SK-N-SH (cell line): ENCODE measurements around the gene COBL. TPM values are rescaled to one million over a fixed set of nuclear protein-coding genes. Genes with fewer than 3 reads are reported as not detected.

Experiments used
- CTCF ChIA-PET: fragments of 300-600, 350-600 bp; formaldehyde crosslinking; extraction: SDS; loops from one replicate; lab custom pipeline; 2021; lab: Yijun Ruan, JAX
- POLR2A ChIA-PET: fragments of 350-600 bp; sonication (Branson Sonifier 250); formaldehyde crosslinking; extraction: SDS; loops from one replicate; lab custom pipeline; 2020; ENCODE audit warnings: antibody characterized with exemption, inconsistent platforms; lab: Yijun Ruan, JAX
- DNase-seq: peaks from one replicate; pipeline ENCODE4 v3.0.0; 2012
- H2AFZ ChIP-seq: fragments of 200-600 bp; sonication (generic); 2 replicates; pipeline ENCODE4 v1.8.1; 2016; ENCODE audit warnings: antibody characterized with exemption, mild to moderate bottlenecking, low read depth
- H3F3A ChIP-seq: fragments of 200-600 bp; sonication (generic); replicated peaks from 2 replicates; pipeline ENCODE3; 2016; ENCODE audit warnings: antibody characterized with exemption, mild to moderate bottlenecking; ENCODE audit not compliant: insufficient read depth
- H3K27ac ChIP-seq, 2 experiments: fragments of 200-500 bp in 1 of 2; fragments of 200-600 bp in 1 of 2; sonication (Bioruptor generic) in 1 of 2; sonication (generic), shearing (Covaris generic) in 1 of 2; 2 replicates each; pipeline versions ENCODE4 v1.5.1 to v1.6.1; 2014 to 2016; ENCODE audit warnings: low read depth in 2 of 2, inconsistent platforms in 1 of 2, low read length in 1 of 2, mild to moderate bottlenecking in 1 of 2, mixed read lengths in 1 of 2
- H3K27me3 ChIP-seq: fragments of 200-600 bp; sonication (generic), shearing (Covaris generic); 2 replicates; pipeline ENCODE4 v1.6.1; 2016; ENCODE audit warnings: mixed run types; ENCODE audit not compliant: insufficient read depth
- H3K36me3 ChIP-seq, 2 experiments: fragments of 200-500 bp in 1 of 2; fragments of 200-600 bp in 1 of 2; sonication (Bioruptor generic) in 1 of 2; sonication (generic) in 1 of 2; replicated peaks in 1 of 2; 2 replicates each; pipeline versions ENCODE3 to v1.5.1; 2014 to 2016; ENCODE audit warnings: low read length in 1 of 2, mild to moderate bottlenecking in 1 of 2; ENCODE audit not compliant: insufficient read depth in 2 of 2, control insufficient read depth in 1 of 2
- H3K4me1 ChIP-seq, 2 experiments: fragments of 200-500 bp in 1 of 2; fragments of 200-600 bp in 1 of 2; sonication (Bioruptor generic) in 1 of 2; sonication (generic), shearing (Covaris generic) in 1 of 2; 2 replicates each; pipeline versions ENCODE4 v1.5.1 to v1.6.1; 2014 to 2016; ENCODE audit warnings: low read depth in 1 of 2, low read length in 1 of 2, mixed run types in 1 of 2; ENCODE audit not compliant: insufficient read depth in 2 of 2, control insufficient read depth in 1 of 2
- H3K4me2 ChIP-seq: fragments of 200-600 bp; sonication (generic), shearing (Covaris generic); 2 replicates; pipeline ENCODE4 v1.6.1; 2017; ENCODE audit warnings: mixed run types
- H3K4me3 ChIP-seq, 2 experiments: fragments of 200-500 bp in 1 of 2; fragments of 200-600 bp in 1 of 2; sonication (Bioruptor generic) in 1 of 2; sonication (generic), shearing (Covaris generic) in 1 of 2; 2 replicates each; pipeline versions ENCODE4 v1.5.1 to v1.8.1; 2014 to 2016; ENCODE audit warnings: low read depth in 2 of 2, inconsistent platforms in 1 of 2, low read length in 1 of 2, mild to moderate bottlenecking in 1 of 2, mixed read lengths in 1 of 2, moderate library complexity in 1 of 2
- H3K79me2 ChIP-seq: fragments of 200-600 bp; sonication (generic); 2 replicates; pipeline ENCODE4 v1.8.1; 2017; ENCODE audit warnings: mild to moderate bottlenecking; ENCODE audit not compliant: insufficient read depth
- H3K9ac ChIP-seq: fragments of 200-600 bp; sonication (generic); 2 replicates; pipeline ENCODE4 v1.6.1; 2017; ENCODE audit warnings: mixed run types
- H3K9me2 ChIP-seq: fragments of 200-600 bp; sonication (generic); 2 replicates; pipeline ENCODE4 v1.6.1; 2017; ENCODE audit warnings: mixed run types
- H3K9me3 ChIP-seq: fragments of 200-600 bp; sonication (generic); 2 replicates; pipeline ENCODE4 v1.6.1; 2017; ENCODE audit warnings: mixed run types, mild to moderate bottlenecking, moderate library complexity
- H4K20me1 ChIP-seq: fragments of 200-600 bp; sonication (generic); 2 replicates; pipeline ENCODE4 v1.6.1; 2017; ENCODE audit warnings: mild to moderate bottlenecking, mixed run types; ENCODE audit not compliant: insufficient read depth
- CHD2 ChIP-seq: fragments of 150-350 bp; IDR thresholded peaks from 2 replicates; pipeline ENCODE4 v1.6.1; 2018; ENCODE audit warnings: low read length; ENCODE audit not compliant: partially characterized antibody
- FOSL2 ChIP-seq: IDR thresholded peaks from 2 replicates; pipeline ENCODE4 v1.4.0; 2012; ENCODE audit warnings: low read depth, mild to moderate bottlenecking, moderate library complexity, borderline replicate concordance
- FOXM1 ChIP-seq: IDR thresholded peaks from 2 replicates; pipeline ENCODE4 v1.4.0; 2012; ENCODE audit warnings: low read depth, mild to moderate bottlenecking
- GABPA ChIP-seq: IDR thresholded peaks from 2 replicates; pipeline ENCODE4 v1.4.0; 2012; ENCODE audit warnings: low read depth, mild to moderate bottlenecking
- JUND ChIP-seq: IDR thresholded peaks from 2 replicates; pipeline ENCODE4 v1.4.0; 2012
- RAD21 ChIP-seq: IDR thresholded peaks from 2 replicates; pipeline ENCODE4 v1.6.1; 2012; ENCODE audit warnings: mild to moderate bottlenecking, low read length
- RXRA ChIP-seq: IDR thresholded peaks from 2 replicates; pipeline ENCODE4 v1.4.0; 2012; ENCODE audit warnings: low read depth, mild to moderate bottlenecking, borderline replicate concordance
- SMC3 ChIP-seq: IDR thresholded peaks from 2 replicates; pipeline ENCODE4 v1.6.1; 2012; ENCODE audit warnings: low read depth, low read length, improper control_type of control experiment
- TAF1 ChIP-seq: IDR thresholded peaks from 2 replicates; pipeline ENCODE4 v1.6.1; 2012; ENCODE audit warnings: low read depth, mild to moderate bottlenecking, low read length, moderate library complexity, borderline replicate concordance
- TCF12 ChIP-seq: IDR thresholded peaks from 2 replicates; pipeline ENCODE4 v1.4.0; 2012
- TEAD4 ChIP-seq: IDR thresholded peaks from 2 replicates; pipeline ENCODE4 v1.4.0; 2012; ENCODE audit warnings: mild to moderate bottlenecking, borderline replicate concordance; ENCODE audit not compliant: insufficient read depth
- YY1 ChIP-seq: IDR thresholded peaks from 2 replicates; pipeline ENCODE4 v1.4.0; 2012; ENCODE audit warnings: low read depth, mild to moderate bottlenecking
- WGBS: methylation state at CpG from one replicate; pipeline ENCODE4 v1.1.6; 2017; ENCODE audit warnings: low lambda C conversion rate; 5-methylcytosine and 5-hydroxymethylcytosine counted together
- polyA plus RNA-seq, 3 experiments: library from polyadenylated mRNA; depleted of rRNA; stranded (reverse); fragments of >200 nt; gene quantifications; 2 replicates each; pipeline ENCODE4 v1.2.3, GENCODE V29; 2012
- TF ChIP-seq, protein P1 (sequence below): fragments of 200-600 bp; sonication (generic); IDR thresholded peaks from 2 replicates; pipeline ENCODE4 v1.6.1; 2017; ENCODE audit warnings: antibody characterized with exemption, mild to moderate bottlenecking, moderate library complexity
- TF ChIP-seq, protein P2 (sequence below): IDR thresholded peaks from 2 replicates; pipeline ENCODE4; 2012
- TF ChIP-seq, protein P3 (sequence below): IDR thresholded peaks from 2 replicates; pipeline ENCODE4 v1.6.1; 2012; ENCODE audit warnings: mild to moderate bottlenecking, low read depth, low read length, moderate library complexity
- TF ChIP-seq, protein P4 (sequence below): fragments of 150-350 bp; IDR thresholded peaks from 2 replicates; pipeline ENCODE4 v1.6.1; 2016; ENCODE audit warnings: mild to moderate bottlenecking, low read depth, low read length
- TF ChIP-seq, protein P5 (sequence below): fragments of 150-350 bp; IDR thresholded peaks from 2 replicates; pipeline ENCODE4 v1.6.1; 2017; ENCODE audit warnings: antibody characterized with exemption, low read length, low read depth, borderline replicate concordance
- TF ChIP-seq, protein P6 (sequence below): IDR thresholded peaks from 2 replicates; pipeline ENCODE4 v1.4.0; 2012; ENCODE audit warnings: low read depth

The COBL gene
- polyA plus RNA-seq, 1 of the 3 experiments (the other 2 are of a cell fraction), result under 0.01 TPM

DNA sequence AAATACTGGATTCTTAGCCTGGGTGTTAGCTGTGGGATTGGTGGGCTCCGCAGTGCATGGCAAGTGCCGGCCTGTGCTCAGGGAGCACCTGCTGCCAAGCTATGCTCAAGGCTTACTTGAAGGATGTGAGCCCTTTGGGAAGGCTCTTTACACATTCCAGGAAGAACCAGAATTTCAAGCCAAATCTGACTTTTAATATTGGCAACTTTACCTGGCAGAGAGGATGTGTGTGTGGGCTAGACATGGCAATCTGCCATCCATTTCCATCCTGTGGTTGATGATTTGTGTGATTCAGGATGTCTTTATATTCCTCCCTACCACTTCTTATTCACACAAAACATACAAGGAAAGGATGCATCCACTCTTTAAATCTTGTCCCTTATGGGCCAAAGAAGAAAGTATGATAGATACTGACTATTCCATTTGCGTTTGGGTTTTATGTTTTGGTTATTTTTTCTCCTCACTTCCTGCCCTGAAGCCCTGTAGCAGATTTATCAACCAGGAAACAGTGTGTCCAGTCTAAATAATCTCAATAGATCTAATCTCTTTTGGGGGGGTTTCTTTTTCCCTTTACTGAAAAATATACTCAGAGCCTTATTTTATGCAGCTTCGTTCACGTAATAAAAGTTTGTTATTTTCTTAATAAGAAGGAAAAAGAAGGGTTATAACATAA lies 247.1 kb downstream of the COBL start:
- ChIA-PET CTCF (interaction anchor here (1.4 kb wide), 1 partner anchor 92 kb away, joined by 7 read pairs; no protein-coding TSS in a partner anchor), POLR2A (no interaction called here)
- Histone ChIP-seq H3K4me3 (no peak overlapping the region), H3K9me3 (no peaks in the 10 kb centered on the region), H3K9me2 (no peaks in the 10 kb centered on the region), H3K27me3 (peaks cover 42% of the 10 kb centered on the region; the same call in 1 of the 2 replicates), H3K79me2 (no peaks in the 10 kb centered on the region), H4K20me1 (no peaks in the 10 kb centered on the region), H3K4me1 (no peaks in the 10 kb centered on the region; a peak in 1 of 4 replicates), H3F3A (no peaks in the 10 kb centered on the region), H3K9ac (no peak overlapping the region), H3K36me3 (no peaks in the 10 kb centered on the region), H3K27ac (no peak overlapping the region), H2AFZ (no peak overlapping the region), H3K4me2 (no peak overlapping the region)
- no peak for DNase-seq
- TF ChIP-seq FOXM1 (no peak), RXRA (no peak), YY1 (no peak), TCF12 (no peak), CHD2 (no peak), GABPA (no peak), RAD21 (no peak)
- TF ChIP-seq, protein P1, sequence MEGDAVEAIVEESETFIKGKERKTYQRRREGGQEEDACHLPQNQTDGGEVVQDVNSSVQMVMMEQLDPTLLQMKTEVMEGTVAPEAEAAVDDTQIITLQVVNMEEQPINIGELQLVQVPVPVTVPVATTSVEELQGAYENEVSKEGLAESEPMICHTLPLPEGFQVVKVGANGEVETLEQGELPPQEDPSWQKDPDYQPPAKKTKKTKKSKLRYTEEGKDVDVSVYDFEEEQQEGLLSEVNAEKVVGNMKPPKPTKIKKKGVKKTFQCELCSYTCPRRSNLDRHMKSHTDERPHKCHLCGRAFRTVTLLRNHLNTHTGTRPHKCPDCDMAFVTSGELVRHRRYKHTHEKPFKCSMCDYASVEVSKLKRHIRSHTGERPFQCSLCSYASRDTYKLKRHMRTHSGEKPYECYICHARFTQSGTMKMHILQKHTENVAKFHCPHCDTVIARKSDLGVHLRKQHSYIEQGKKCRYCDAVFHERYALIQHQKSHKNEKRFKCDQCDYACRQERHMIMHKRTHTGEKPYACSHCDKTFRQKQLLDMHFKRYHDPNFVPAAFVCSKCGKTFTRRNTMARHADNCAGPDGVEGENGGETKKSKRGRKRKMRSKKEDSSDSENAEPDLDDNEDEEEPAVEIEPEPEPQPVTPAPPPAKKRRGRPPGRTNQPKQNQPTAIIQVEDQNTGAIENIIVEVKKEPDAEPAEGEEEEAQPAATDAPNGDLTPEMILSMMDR, result no peak
- TF ChIP-seq, protein P2, sequence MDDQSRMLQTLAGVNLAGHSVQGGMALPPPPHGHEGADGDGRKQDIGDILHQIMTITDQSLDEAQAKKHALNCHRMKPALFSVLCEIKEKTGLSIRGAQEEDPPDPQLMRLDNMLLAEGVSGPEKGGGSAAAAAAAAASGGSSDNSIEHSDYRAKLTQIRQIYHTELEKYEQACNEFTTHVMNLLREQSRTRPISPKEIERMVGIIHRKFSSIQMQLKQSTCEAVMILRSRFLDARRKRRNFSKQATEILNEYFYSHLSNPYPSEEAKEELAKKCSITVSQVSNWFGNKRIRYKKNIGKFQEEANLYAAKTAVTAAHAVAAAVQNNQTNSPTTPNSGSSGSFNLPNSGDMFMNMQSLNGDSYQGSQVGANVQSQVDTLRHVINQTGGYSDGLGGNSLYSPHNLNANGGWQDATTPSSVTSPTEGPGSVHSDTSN, result no peak
- WGBS, result 28% methylated on average over 5 of the region's 5 CpGs

DNA sequence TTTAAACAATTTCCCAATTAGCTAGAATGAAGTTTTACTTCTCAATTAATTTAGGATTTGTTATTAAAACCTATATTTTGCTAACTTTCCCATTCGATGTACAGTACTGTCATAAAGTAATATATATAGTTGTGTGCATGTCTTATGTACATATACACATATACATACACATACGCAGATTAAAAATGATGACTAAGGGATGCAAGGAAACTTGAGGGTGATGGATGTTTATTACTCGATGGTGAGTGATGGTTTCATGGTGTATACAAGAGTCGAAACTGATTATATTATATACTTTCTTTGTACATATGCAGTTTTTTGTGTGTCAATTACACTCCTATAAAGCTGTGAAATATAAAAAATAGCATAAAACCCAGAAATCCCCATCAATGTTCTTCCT lies 248.2 kb downstream of the COBL start:
- POLR2A ChIA-PET, result no interaction called here
- CTCF ChIA-PET, result interaction anchor here (0.6 to 2.6 kb wide), 15 partner anchors 8 to 976 kb away, joined by 3 to 13 read pairs (median 5); partner anchors contain the start of gene ZPBP
- TF ChIP-seq, protein P3, sequence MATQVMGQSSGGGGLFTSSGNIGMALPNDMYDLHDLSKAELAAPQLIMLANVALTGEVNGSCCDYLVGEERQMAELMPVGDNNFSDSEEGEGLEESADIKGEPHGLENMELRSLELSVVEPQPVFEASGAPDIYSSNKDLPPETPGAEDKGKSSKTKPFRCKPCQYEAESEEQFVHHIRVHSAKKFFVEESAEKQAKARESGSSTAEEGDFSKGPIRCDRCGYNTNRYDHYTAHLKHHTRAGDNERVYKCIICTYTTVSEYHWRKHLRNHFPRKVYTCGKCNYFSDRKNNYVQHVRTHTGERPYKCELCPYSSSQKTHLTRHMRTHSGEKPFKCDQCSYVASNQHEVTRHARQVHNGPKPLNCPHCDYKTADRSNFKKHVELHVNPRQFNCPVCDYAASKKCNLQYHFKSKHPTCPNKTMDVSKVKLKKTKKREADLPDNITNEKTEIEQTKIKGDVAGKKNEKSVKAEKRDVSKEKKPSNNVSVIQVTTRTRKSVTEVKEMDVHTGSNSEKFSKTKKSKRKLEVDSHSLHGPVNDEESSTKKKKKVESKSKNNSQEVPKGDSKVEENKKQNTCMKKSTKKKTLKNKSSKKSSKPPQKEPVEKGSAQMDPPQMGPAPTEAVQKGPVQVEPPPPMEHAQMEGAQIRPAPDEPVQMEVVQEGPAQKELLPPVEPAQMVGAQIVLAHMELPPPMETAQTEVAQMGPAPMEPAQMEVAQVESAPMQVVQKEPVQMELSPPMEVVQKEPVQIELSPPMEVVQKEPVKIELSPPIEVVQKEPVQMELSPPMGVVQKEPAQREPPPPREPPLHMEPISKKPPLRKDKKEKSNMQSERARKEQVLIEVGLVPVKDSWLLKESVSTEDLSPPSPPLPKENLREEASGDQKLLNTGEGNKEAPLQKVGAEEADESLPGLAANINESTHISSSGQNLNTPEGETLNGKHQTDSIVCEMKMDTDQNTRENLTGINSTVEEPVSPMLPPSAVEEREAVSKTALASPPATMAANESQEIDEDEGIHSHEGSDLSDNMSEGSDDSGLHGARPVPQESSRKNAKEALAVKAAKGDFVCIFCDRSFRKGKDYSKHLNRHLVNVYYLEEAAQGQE, result no peak
- no peak for TF ChIP-seq TAF1
- no peak for TF ChIP-seq RAD21
- TF ChIP-seq SMC3, result no peak
- TF ChIP-seq, protein P4, sequence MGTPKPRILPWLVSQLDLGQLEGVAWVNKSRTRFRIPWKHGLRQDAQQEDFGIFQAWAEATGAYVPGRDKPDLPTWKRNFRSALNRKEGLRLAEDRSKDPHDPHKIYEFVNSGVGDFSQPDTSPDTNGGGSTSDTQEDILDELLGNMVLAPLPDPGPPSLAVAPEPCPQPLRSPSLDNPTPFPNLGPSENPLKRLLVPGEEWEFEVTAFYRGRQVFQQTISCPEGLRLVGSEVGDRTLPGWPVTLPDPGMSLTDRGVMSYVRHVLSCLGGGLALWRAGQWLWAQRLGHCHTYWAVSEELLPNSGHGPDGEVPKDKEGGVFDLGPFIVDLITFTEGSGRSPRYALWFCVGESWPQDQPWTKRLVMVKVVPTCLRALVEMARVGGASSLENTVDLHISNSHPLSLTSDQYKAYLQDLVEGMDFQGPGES, result no peak
- no peak for TF ChIP-seq JUND
- TF ChIP-seq, protein P5, sequence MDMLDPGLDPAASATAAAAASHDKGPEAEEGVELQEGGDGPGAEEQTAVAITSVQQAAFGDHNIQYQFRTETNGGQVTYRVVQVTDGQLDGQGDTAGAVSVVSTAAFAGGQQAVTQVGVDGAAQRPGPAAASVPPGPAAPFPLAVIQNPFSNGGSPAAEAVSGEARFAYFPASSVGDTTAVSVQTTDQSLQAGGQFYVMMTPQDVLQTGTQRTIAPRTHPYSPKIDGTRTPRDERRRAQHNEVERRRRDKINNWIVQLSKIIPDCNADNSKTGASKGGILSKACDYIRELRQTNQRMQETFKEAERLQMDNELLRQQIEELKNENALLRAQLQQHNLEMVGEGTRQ, result no peak
- TF ChIP-seq, protein P6, sequence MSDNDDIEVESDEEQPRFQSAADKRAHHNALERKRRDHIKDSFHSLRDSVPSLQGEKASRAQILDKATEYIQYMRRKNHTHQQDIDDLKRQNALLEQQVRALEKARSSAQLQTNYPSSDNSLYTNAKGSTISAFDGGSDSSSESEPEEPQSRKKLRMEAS, result no peak
- TF ChIP-seq TEAD4, result no peak
- TF ChIP-seq FOXM1, result no peak
- no peak for TF ChIP-seq CHD2
- no peak for TF ChIP-seq FOSL2

More for the DNA sequence above, 248.2 kb downstream of the COBL start:
- peaks cover 38% of the 10 kb centered on the region; the same call in 1 of the 2 replicates for H3K27me3 ChIP-seq
- H3F3A ChIP-seq, result no peaks in the 10 kb centered on the region
- no peak overlapping the region for H3K9ac ChIP-seq
- H3K27ac ChIP-seq, result no peak overlapping the region
- no peaks in the 10 kb centered on the region; a peak in 1 of 4 replicates for H3K4me1 ChIP-seq
- no peaks in the 10 kb centered on the region for H3K36me3 ChIP-seq
- H4K20me1 ChIP-seq, result no peaks in the 10 kb centered on the region
- no peaks in the 10 kb centered on the region for H3K9me2 ChIP-seq
- H3K4me2 ChIP-seq, result no peak overlapping the region
- WGBS, result 26% methylated on average over 4 of the region's 4 CpGs
- no peaks in the 10 kb centered on the region for H3K9me3 ChIP-seq
- H3K4me3 ChIP-seq, result no peak overlapping the region
- H2AFZ ChIP-seq, result no peak overlapping the region
- H3K79me2 ChIP-seq, result no peaks in the 10 kb centered on the region
- no peak for DNase-seq
